KMS-11 (cell line): ENCODE results near the gene TLE4.

Source experiments
- H2AFZ ChIP-seq: fragments of 200-600 bp; sonication (generic); 2 replicates; pipeline ENCODE4 v1.6.1; 2016; ENCODE audit warnings: antibody characterized with exemption, mixed run types, low read depth
- H3K27ac ChIP-seq: fragments of 200-600 bp; sonication (generic); 2 replicates; pipeline ENCODE4 v1.6.1; 2016; ENCODE audit warnings: mild to moderate bottlenecking, mixed run types
- H3K27me3 ChIP-seq: fragments of 200-600 bp; sonication (generic); 2 replicates; pipeline ENCODE4 v1.6.1; 2017; ENCODE audit warnings: mild to moderate bottlenecking, low read depth, mixed run types, moderate library complexity; ENCODE audit not compliant: insufficient read depth
- H3K36me3 ChIP-seq: fragments of 200-600 bp; sonication (generic); 2 replicates; pipeline ENCODE4 v1.6.1; 2017; ENCODE audit warnings: mild to moderate bottlenecking, mixed run types; ENCODE audit not compliant: insufficient read depth
- H3K4me1 ChIP-seq: fragments of 200-600 bp; sonication (generic); 2 replicates; pipeline ENCODE4 v1.6.1; 2016; ENCODE audit warnings: mild to moderate bottlenecking, low read depth, mixed run types; ENCODE audit not compliant: poor library complexity, severe bottlenecking
- H3K4me2 ChIP-seq: fragments of 200-600 bp; sonication (generic); 2 replicates; pipeline ENCODE4 v1.7.0; 2016; ENCODE audit warnings: mild to moderate bottlenecking, mixed run types
- H3K4me3 ChIP-seq: fragments of 200-600 bp; sonication (generic); IDR thresholded peaks from 2 replicates; pipeline ENCODE4 v1.6.1; 2017; ENCODE audit warnings: low read depth, low read length, mixed read lengths; ENCODE audit not compliant: insufficient read depth
- H3K79me2 ChIP-seq: fragments of 200-600 bp; sonication (generic); 2 replicates; pipeline ENCODE4 v1.6.1; 2016; ENCODE audit warnings: low read depth, mixed run types; ENCODE audit not compliant: insufficient read depth
- H3K9ac ChIP-seq: fragments of 200-600 bp; sonication (generic); 2 replicates; pipeline ENCODE4 v1.6.1; 2016; ENCODE audit warnings: mild to moderate bottlenecking, mixed run types
- H4K20me1 ChIP-seq: fragments of 200-600 bp; sonication (generic); 2 replicates; pipeline ENCODE4 v1.6.1; 2016; ENCODE audit warnings: mild to moderate bottlenecking, mixed run types; ENCODE audit not compliant: insufficient read depth
- TF ChIP-seq, protein P1 (sequence below): fragments of 200-600 bp; sonication (generic); conservative IDR thresholded peaks from 2 replicates; pipeline ENCODE4 v1.6.1; 2017; ENCODE audit warnings: low read depth, mild to moderate bottlenecking, antibody characterized with exemption, low read length, moderate library complexity, mixed read lengths

TLE4 gene

DNA sequence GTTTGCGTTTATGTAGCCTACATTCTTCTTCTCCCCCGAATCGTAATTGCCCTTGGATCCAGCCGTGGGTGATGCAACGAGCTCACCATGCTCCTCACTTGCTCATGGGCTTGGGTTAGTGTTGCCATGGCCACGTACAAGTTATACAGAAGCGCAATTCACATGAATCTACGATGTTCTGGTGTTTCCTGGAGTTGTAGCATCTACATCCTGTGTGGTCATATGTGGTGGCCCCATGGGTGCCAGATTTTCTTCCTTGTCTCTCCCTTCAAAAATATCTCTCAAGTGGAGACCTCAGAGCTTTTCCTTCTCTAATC, 115.3 kb downstream of the TLE4 start:
- Histone ChIP-seq H3K9ac (no peak overlapping the region), H3K27ac (no peak overlapping the region), H3K27me3 (no peaks in the 10 kb centered on the region), H3K79me2 (no peaks in the 10 kb centered on the region), H3K4me2 (no peak overlapping the region), H3K4me1 (no peaks in the 10 kb centered on the region), H3K36me3 (no peaks in the 10 kb centered on the region), H2AFZ (no peak overlapping the region), H4K20me1 (no peaks in the 10 kb centered on the region), H3K4me3 (no peak overlapping the region)
- TF ChIP-seq, protein P1, sequence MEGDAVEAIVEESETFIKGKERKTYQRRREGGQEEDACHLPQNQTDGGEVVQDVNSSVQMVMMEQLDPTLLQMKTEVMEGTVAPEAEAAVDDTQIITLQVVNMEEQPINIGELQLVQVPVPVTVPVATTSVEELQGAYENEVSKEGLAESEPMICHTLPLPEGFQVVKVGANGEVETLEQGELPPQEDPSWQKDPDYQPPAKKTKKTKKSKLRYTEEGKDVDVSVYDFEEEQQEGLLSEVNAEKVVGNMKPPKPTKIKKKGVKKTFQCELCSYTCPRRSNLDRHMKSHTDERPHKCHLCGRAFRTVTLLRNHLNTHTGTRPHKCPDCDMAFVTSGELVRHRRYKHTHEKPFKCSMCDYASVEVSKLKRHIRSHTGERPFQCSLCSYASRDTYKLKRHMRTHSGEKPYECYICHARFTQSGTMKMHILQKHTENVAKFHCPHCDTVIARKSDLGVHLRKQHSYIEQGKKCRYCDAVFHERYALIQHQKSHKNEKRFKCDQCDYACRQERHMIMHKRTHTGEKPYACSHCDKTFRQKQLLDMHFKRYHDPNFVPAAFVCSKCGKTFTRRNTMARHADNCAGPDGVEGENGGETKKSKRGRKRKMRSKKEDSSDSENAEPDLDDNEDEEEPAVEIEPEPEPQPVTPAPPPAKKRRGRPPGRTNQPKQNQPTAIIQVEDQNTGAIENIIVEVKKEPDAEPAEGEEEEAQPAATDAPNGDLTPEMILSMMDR, result no peak

DNA sequence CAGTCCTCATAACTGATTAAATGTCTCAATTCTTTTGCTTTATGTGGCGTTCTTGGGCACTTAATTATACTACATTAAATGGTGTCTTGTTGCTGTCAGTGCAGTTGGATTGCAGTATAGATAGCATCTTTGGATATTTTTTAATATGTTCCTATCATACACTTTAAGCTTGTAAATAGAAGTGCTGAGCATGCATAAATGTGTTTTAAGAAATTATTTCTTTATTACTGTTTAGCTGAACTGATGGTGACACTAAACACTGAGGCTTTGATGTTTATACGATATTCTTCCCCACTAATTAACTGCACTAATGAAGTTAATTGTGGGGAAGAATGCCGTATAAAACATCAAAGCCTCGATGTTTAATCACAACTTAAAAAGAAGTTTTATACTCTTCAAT, 116.6 kb downstream of the TLE4 start:
- H3K4me1 ChIP-seq, result no peaks in the 10 kb centered on the region
- H4K20me1 ChIP-seq, result no peaks in the 10 kb centered on the region
- TF ChIP-seq, protein P1, result no peak

DNA sequence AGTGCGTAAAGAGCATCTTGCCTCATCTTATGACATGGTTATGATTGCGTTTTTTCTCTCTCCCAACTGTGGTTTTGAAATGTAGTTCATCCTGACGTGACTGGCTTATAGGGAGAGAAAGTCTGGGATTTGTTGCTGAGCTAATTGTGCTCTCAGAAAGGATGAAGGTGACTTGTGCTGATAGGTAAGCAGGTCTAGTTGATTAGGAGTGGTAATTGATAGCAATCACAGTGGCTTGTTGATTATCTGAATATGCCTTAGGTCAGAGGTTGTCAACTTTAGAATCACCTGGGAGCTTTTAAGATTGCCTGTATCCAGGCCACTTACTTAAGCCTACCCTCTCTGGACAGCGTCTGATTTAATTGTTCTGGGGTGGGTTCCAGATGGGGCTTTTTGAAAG, 117.8 kb downstream of the TLE4 start:
- Histone ChIP-seq H3K4me2 (no peak overlapping the region), H3K4me1 (no peaks in the 10 kb centered on the region), H3K27ac (no peak overlapping the region), H3K79me2 (no peaks in the 10 kb centered on the region), H3K4me3 (no peak overlapping the region), H2AFZ (no peak overlapping the region), H3K27me3 (no peaks in the 10 kb centered on the region), H3K9ac (no peak overlapping the region), H3K36me3 (no peaks in the 10 kb centered on the region), H4K20me1 (no peaks in the 10 kb centered on the region)
- TF ChIP-seq, protein P1, result no peak

More for the DNA sequence above, 116.6 kb downstream of the TLE4 start:
- no peak overlapping the region for H3K4me3 ChIP-seq
- H3K27ac ChIP-seq, result no peak overlapping the region
- H2AFZ ChIP-seq, result no peak overlapping the region
- no peak overlapping the region for H3K9ac ChIP-seq
- no peak overlapping the region for H3K4me2 ChIP-seq
- H3K36me3 ChIP-seq, result no peaks in the 10 kb centered on the region
- no peaks in the 10 kb centered on the region for H3K27me3 ChIP-seq
- H3K79me2 ChIP-seq, result no peaks in the 10 kb centered on the region

DNA sequence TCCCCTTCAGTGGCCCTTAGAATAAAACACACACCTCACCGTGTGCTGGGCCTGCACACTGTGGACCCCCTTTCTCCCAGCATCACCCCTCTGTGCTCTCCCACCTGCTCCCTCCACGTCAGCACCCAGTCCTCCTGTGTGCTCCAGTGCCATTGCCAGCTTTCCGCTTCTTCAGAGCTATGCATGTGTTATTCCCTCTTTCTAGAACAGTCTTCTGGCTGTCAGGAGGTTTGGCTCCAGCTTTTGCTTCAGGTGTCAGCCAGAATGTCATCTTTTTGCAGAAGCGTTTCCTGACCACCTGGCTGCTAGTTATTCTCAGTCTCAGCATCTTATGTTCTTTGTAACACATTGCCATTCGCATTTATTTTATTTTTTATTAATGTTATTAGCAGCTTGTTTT, 119.7 kb downstream of the TLE4 start:
- Histone ChIP-seq H3K27me3 (no peaks in the 10 kb centered on the region), H3K4me2 (no peak overlapping the region), H4K20me1 (no peaks in the 10 kb centered on the region), H3K9ac (no peak overlapping the region), H3K79me2 (no peaks in the 10 kb centered on the region), H3K4me3 (no peak overlapping the region), H3K27ac (no peak overlapping the region), H2AFZ (no peak overlapping the region), H3K36me3 (no peaks in the 10 kb centered on the region), H3K4me1 (peaks cover 11% of the 10 kb centered on the region)
- TF ChIP-seq, protein P1, result no peak
